ENCODE results near the gene EI24. TPM values are rescaled to one million over a fixed set of nuclear protein-coding genes. Genes with fewer than 3 reads are reported as not detected.

The EI24 gene
- total and polyA plus RNA-seq, 9 of the 15 experiments (the other 6 are each of a cell fraction or from before 2014, with no cell fraction given), result 50.4 to 260 (median 168) TPM

GRCh38 chr11:125625630-125626287, 56.5 kb downstream of the EI24 start (continued):
- TF ChIP-seq GTF3C2 (IDR thresholded peaks at IDR 0.05; ENCODE audit: borderline replicate concordance, extremely low read depth, insufficient read length) (no peak), MXD1 (CRISPR knock-in tag; IDR thresholded peaks at IDR 0.05; ENCODE audit: borderline replicate concordance, poor library complexity, severe bottlenecking) (peak; percentile 11), KHSRP (IDR thresholded peaks at IDR 0.05) (no peak), HSF4 (CRISPR knock-in tag; IDR thresholded peaks at IDR 0.05; ENCODE audit: borderline replicate concordance) (no peak), FOXK1 (CRISPR knock-in tag; IDR thresholded peaks at IDR 0.05; ENCODE audit: borderline replicate concordance) (no peak), DACH1 (IDR thresholded peaks at IDR 0.05; ENCODE audit: partially characterized antibody) (no peak), ILF3 (IDR thresholded peaks at IDR 0.05; ENCODE audit: borderline replicate concordance) (no peak; the same call in 1 of the 2 replicates), ZNF717 (CRISPR knock-in tag; IDR thresholded peaks at IDR 0.05) (no peak), CREB1 (IDR thresholded peaks at IDR 0.05) (peak; percentile 91), CREB1 (CRISPR knock-in tag; IDR thresholded peaks at IDR 0.05) (peak; percentile 92), SRSF7 (optimal IDR thresholded peaks at IDR 0.05; ENCODE audit: low read depth, low read length) (no peak), CXXC5 (CRISPR knock-in tag; IDR thresholded peaks at IDR 0.05) (peak; percentile 90), SP2 (IDR thresholded peaks at IDR 0.05; ENCODE audit: extremely low read depth, low read depth, low read length, poor library complexity, severe bottlenecking) (no peak), JUND (IDR thresholded peaks at IDR 0.05; ENCODE audit: borderline replicate concordance, low read depth, low read length) (peak; percentile 66), JUND (tag; IDR thresholded peaks at IDR 0.05; ENCODE audit: borderline replicate concordance, low read depth, low read length) (peak; percentile 8; the same call in 1 of the 3 replicates), POLR2AphosphoS5 (IDR thresholded peaks at IDR 0.05; ENCODE audit: control insufficient read depth, insufficient read depth, low read depth, low read length) (peak; percentile 86), EP400 (IDR thresholded peaks at IDR 0.05) (peak; percentile 98), NR1H2 (CRISPR knock-in tag; IDR thresholded peaks at IDR 0.05) (no peak), NKRF (IDR thresholded peaks at IDR 0.05; ENCODE audit: borderline replicate concordance) (peak; percentile 94), ZNF174 (CRISPR knock-in tag; IDR thresholded peaks at IDR 0.05) (no peak), POLR2A (conservative IDR thresholded peaks at IDR 0.05) (peak; percentile 98), MTA2 (IDR thresholded peaks at IDR 0.05; ENCODE audit: low read depth) (no peak), ELK3 (CRISPR knock-in tag; IDR thresholded peaks at IDR 0.05) (no peak)
